Osteocyte (in vitro differentiated cells): ENCODE measurements around the gene NOD2. TPM values are rescaled to one million over a fixed set of nuclear protein-coding genes. Genes with fewer than 3 reads are reported as not detected.

Experiments used
- DNase-seq: peaks from one replicate; pipeline ENCODE4 v3.0.0; 2021; ENCODE audit warnings: mixed read lengths; ENCODE audit not compliant: unreplicated experiment; ENCODE audit errors: extremely low spot score
- H3K27ac Mint-ChIP-seq: one replicate; pipeline ENCODE4 v1.8.0; 2021; ENCODE audit warnings: mild to moderate bottlenecking, mixed read lengths; ENCODE audit not compliant: unreplicated experiment
- H3K27me3 Mint-ChIP-seq: one replicate; pipeline ENCODE4 v1.8.0; 2021; ENCODE audit warnings: mixed read lengths; ENCODE audit not compliant: unreplicated experiment
- H3K36me3 Mint-ChIP-seq: one replicate; pipeline ENCODE4 v1.8.0; 2021; ENCODE audit warnings: mixed read lengths; ENCODE audit not compliant: unreplicated experiment
- H3K4me1 Mint-ChIP-seq: one replicate; pipeline ENCODE4 v1.8.0; 2021; ENCODE audit warnings: mixed read lengths; ENCODE audit not compliant: unreplicated experiment
- H3K4me3 Mint-ChIP-seq: one replicate; pipeline ENCODE4 v1.8.0; 2021; ENCODE audit warnings: mild to moderate bottlenecking, moderate library complexity, mixed read lengths; ENCODE audit not compliant: unreplicated experiment
- H3K9me3 Mint-ChIP-seq: one replicate; pipeline ENCODE4 v1.8.0; 2021; ENCODE audit warnings: mixed read lengths; ENCODE audit not compliant: unreplicated experiment
- CTCF ChIP-seq: fragments of 200-600 bp; sonication (generic); IDR thresholded peaks from 2 replicates; pipeline ENCODE4 v1.5.0; 2021; ENCODE audit warnings: antibody characterized with exemption, mild to moderate bottlenecking, moderate library complexity
- total RNA-seq: library from RNA; stranded (reverse); gene quantifications from 2 replicates; pipeline ENCODE4 v1.2.1, GENCODE V29; 2021

Gene NOD2
- total RNA-seq, 1 donor from 2014 or later: not detected

- H3K36me3 Mint-ChIP-seq: peaks cover 47% of the 10 kb centered on the region
- peaks cover 11% of the 10 kb centered on the region for H3K4me1 Mint-ChIP-seq
- TF ChIP-seq CTCF: no peak
- H3K27ac Mint-ChIP-seq: no peak overlapping the region
- H3K4me3 Mint-ChIP-seq: no peak overlapping the region
- DNase-seq: no peak
- H3K27me3 Mint-ChIP-seq: no peaks in the 10 kb centered on the region
- peaks cover 22% of the 10 kb centered on the region for H3K9me3 Mint-ChIP-seq
Measured at GRCh38 chr16:50765260-50765659, 71.9 kb downstream of the NOD2 start.

GRCh38 chr16:50765861-50766260, 72.5 kb downstream of the NOD2 start:
- Mint-ChIP-seq H3K27ac (no peak overlapping the region), H3K9me3 (peaks cover 22% of the 10 kb centered on the region), H3K4me1 (peaks cover 11% of the 10 kb centered on the region), H3K4me3 (no peak overlapping the region), H3K27me3 (no peaks in the 10 kb centered on the region), H3K36me3 (peaks cover 50% of the 10 kb centered on the region)
- DNase-seq: no peak
- TF ChIP-seq CTCF: no peak

- no peak for TF ChIP-seq CTCF
- peaks cover 9% of the 10 kb centered on the region for H3K4me1 Mint-ChIP-seq
- no peak overlapping the region for H3K27ac Mint-ChIP-seq
Measured at GRCh38 chr16:50767197-50767596, 73.8 kb downstream of the NOD2 start.

GRCh38 chr16:50771366-50771765, 78.0 kb downstream of the NOD2 start:
- no peak overlapping the region for H3K27ac Mint-ChIP-seq
- H3K9me3 Mint-ChIP-seq: peaks cover 13% of the 10 kb centered on the region
- no peaks in the 10 kb centered on the region for H3K4me1 Mint-ChIP-seq
- H3K27me3 Mint-ChIP-seq: no peaks in the 10 kb centered on the region
- TF ChIP-seq CTCF: no peak
- H3K36me3 Mint-ChIP-seq: peaks cover 32% of the 10 kb centered on the region
- no peak for DNase-seq
- H3K4me3 Mint-ChIP-seq: no peak overlapping the region

More at GRCh38 chr16:50767197-50767596, 73.8 kb downstream of the NOD2 start:
- Mint-ChIP-seq H3K36me3 (peaks cover 48% of the 10 kb centered on the region), H3K4me3 (no peak overlapping the region), H3K27me3 (no peaks in the 10 kb centered on the region), H3K9me3 (peaks cover 22% of the 10 kb centered on the region)
- no peak for DNase-seq

- no peak for DNase-seq
Measured at GRCh38 chr16:50774405-50774804, 81.0 kb downstream of the NOD2 start.

More at GRCh38 chr16:50774405-50774804, 81.0 kb downstream of the NOD2 start:
- Mint-ChIP-seq H3K36me3 (peaks cover 24% of the 10 kb centered on the region), H3K27ac (no peak overlapping the region), H3K9me3 (peaks cover 4% of the 10 kb centered on the region), H3K4me3 (no peak overlapping the region), H3K4me1 (no peaks in the 10 kb centered on the region), H3K27me3 (no peaks in the 10 kb centered on the region)
- TF ChIP-seq CTCF: no peak
